GM12878 (cell line): ENCODE results near the gene MEN1. TPM values are rescaled to one million over a fixed set of nuclear protein-coding genes. Genes with fewer than 3 reads are reported as not detected.

Experiments used
- ATAC-seq: fragments of 200-7000 bp; cut with Tn5 transposase; 3 replicates; pipeline ENCODE4 v1.9.1; 2020; ENCODE audit warnings: mild to moderate bottlenecking, moderate library complexity
- BruUV-seq: library from RNA; stranded (reverse); fragments of 400-500 nt; replicated peaks from 2 replicates; lab custom pipeline; 2021; lab: Mats Ljungman, UMichigan
- CTCF ChIA-PET: fragments of 300-600 bp; sonication (Branson Sonifier 250); formaldehyde crosslinking; extraction: SDS; loops from one replicate; lab custom pipeline; 2021; ENCODE audit warnings: inconsistent platforms; lab: Yijun Ruan, JAX
- POLR2A ChIA-PET: fragments of 350-600 bp; formaldehyde crosslinking; extraction: SDS; loops from one replicate; lab custom pipeline; 2021; ENCODE audit warnings: inconsistent platforms; lab: Charles Lee
- RAD21 ChIA-PET: fragments of 300-600 bp; sonication (Branson Sonifier 250); formaldehyde crosslinking; loops from one replicate; lab custom pipeline; 2023; ENCODE audit warnings: antibody characterized with exemption; ENCODE audit not compliant: unreplicated experiment; lab: Charles Lee
- SMC1A ChIA-PET: fragments of 300-600 bp; sonication (Branson Sonifier 250); formaldehyde crosslinking; loops from one replicate; lab custom pipeline; 2023; ENCODE audit not compliant: unreplicated experiment, uncharacterized antibody; lab: Charles Lee
- DNase-seq: peaks from one replicate; pipeline ENCODE4 v3.0.0-alpha.2; 2011; ENCODE audit warnings: low read depth, low spot score
- FAIRE-seq: peaks from 3 replicates; lab custom pipeline; 2011; peaks lifted over from hg19 to GRCh38; lab: Jason Lieb, UNC
- H2AFZ ChIP-seq: 2 replicates; pipeline ENCODE4 v1.6.0; 2011; ENCODE audit warnings: low read depth, low read length, control low read depth; ENCODE audit not compliant: control insufficient read depth
- H3K27ac ChIP-seq: 2 replicates; pipeline ENCODE4 v1.5.1; 2011; ENCODE audit warnings: control low read depth; ENCODE audit not compliant: control insufficient read depth, insufficient read depth
- H3K27me3 ChIP-seq, 2 experiments: replicated peaks in 1 of 2; 2 replicates each; pipeline versions ENCODE4 v1.6.0 to v1.6.1; 2011; ENCODE audit warnings: low read length in 1 of 2; ENCODE audit not compliant: control insufficient read depth in 2 of 2, insufficient read depth in 2 of 2
- H3K36me3 ChIP-seq, 2 experiments: 2 replicates each; pipeline ENCODE4 v1.5.1; 2011; ENCODE audit warnings: low read length in 1 of 2; ENCODE audit not compliant: control insufficient read depth in 2 of 2, insufficient read depth in 2 of 2
- H3K4me1 ChIP-seq: 2 replicates; pipeline ENCODE4 v1.6.1; 2011; ENCODE audit warnings: mild to moderate bottlenecking, low read length, moderate library complexity, mixed read lengths; ENCODE audit not compliant: control insufficient read depth, insufficient read depth
- H3K4me2 ChIP-seq: 2 replicates; pipeline ENCODE4 v1.6.0; 2011; ENCODE audit warnings: control low read depth; ENCODE audit not compliant: control insufficient read depth, insufficient read depth
- H3K4me3 ChIP-seq: fragments of 200-600 bp; sonication (generic); 2 replicates; pipeline ENCODE4 v1.5.1; 2016
- H3K79me2 ChIP-seq: 2 replicates; pipeline ENCODE4 v1.6.0; 2011; ENCODE audit warnings: low read length; ENCODE audit not compliant: control insufficient read depth, insufficient read depth
- H3K9ac ChIP-seq: 2 replicates; pipeline ENCODE4 v1.8.0; 2011; ENCODE audit warnings: low read length, control low read depth, mixed read lengths; ENCODE audit not compliant: control insufficient read depth, insufficient read depth
- H3K9me3 ChIP-seq: replicated peaks from 3 replicates; pipeline ENCODE4 v1.5.1; 2011; ENCODE audit warnings: mild to moderate bottlenecking, low read length; ENCODE audit not compliant: control insufficient read depth, insufficient read depth
- H4K20me1 ChIP-seq: 2 replicates; pipeline ENCODE4 v1.6.0; 2011; ENCODE audit not compliant: control insufficient read depth, insufficient read depth
- BHLHE40 ChIP-seq, 2 experiments: fragments of 450-650 bp in 1 of 2; IDR thresholded peaks; 2 replicates each; pipeline ENCODE4 v1.6.1; 2011 to 2017; ENCODE audit warnings: low read depth in 2 of 2, borderline replicate concordance in 1 of 2, improper control_type of control experiment in 1 of 2, low read length in 1 of 2, mild to moderate bottlenecking in 1 of 2
- POU2F2 ChIP-seq: IDR thresholded peaks from 3 replicates; pipeline ENCODE4 v1.6.1; 2011; ENCODE audit warnings: low read depth, mild to moderate bottlenecking, low read length, borderline replicate concordance
- SPI1 ChIP-seq: IDR thresholded peaks from 2 replicates; pipeline ENCODE4 v1.6.1; 2011; ENCODE audit warnings: low read depth, mild to moderate bottlenecking, low read length, moderate library complexity, borderline replicate concordance; ENCODE audit not compliant: insufficient read depth
- USF1 ChIP-seq: IDR thresholded peaks from 2 replicates; pipeline ENCODE4 v1.6.1; 2011; ENCODE audit warnings: borderline replicate concordance, low read depth, mild to moderate bottlenecking, moderate library complexity, mixed read lengths, low read length; ENCODE audit not compliant: insufficient read depth; ENCODE audit errors: extremely low read length
- USF2 ChIP-seq: IDR thresholded peaks from 2 replicates; pipeline ENCODE4 v1.6.1; 2011; ENCODE audit warnings: low read depth, low read length, improper control_type of control experiment, borderline replicate concordance
- ZNF274 ChIP-seq: IDR thresholded peaks from one replicate; pipeline ENCODE4 v1.8.0; 2011; ENCODE audit not compliant: insufficient read length, insufficient read depth
- WGBS: methylation state at CpG from one replicate; pipeline ENCODE4 v1.1.6; 2016; ENCODE audit warnings: low lambda C conversion rate; ENCODE audit not compliant: insufficient replicate concordance, insufficient coverage; ENCODE audit errors: missing lambda C conversion rate; 5-methylcytosine and 5-hydroxymethylcytosine counted together
- in situ Hi-C: fragments of 300-500 bp; cut with MboI; formaldehyde crosslinking; loops from 9 replicates; pipeline ENCODE4 v1.14.3; 2018; ENCODE audit warnings: mixed read lengths
- intact Hi-C: fragments of 100-400 bp; cut with micrococcal nuclease; formaldehyde crosslinking; loops from one replicate; pipeline ENCODE4 v1.14.2; 2022; ENCODE audit not compliant: unreplicated experiment
- polyA plus RNA-seq, 11 experiments: library from polyadenylated mRNA; depleted of rRNA in 4 of 11; unstranded in 6 of 11; stranded (reverse) in 5 of 11; fragments of >200 nt; fragmentation: Nextera tagmentation in 4 of 11; fragmentation: Illumina TruSeq in 1 of 11; extraction: Ambion mirVana in 4 of 11; extraction: Trizol in 1 of 11; gene quantifications; 1 replicate in 1 of 11; 2 replicates in 10 of 11; pipeline versions ENCODE4 v1.2.1 to v1.2.3, GENCODE V29; 2011 to 2016; ENCODE audit warnings: inconsistent platforms in 2 of 11, missing spikeins in 2 of 11, low read depth in 1 of 11
- total RNA-seq, 4 experiments: library from RNA; depleted of rRNA in 3 of 4; stranded (reverse); fragments of >200 nt in 3 of 4; fragmentation: Illumina TruSeq in 1 of 4; extraction: Trizol in 1 of 4; gene quantifications; 2 replicates each; pipeline versions ENCODE4 v1.2.1 to v1.2.3, GENCODE V29; 2013 to 2021
- TF ChIP-seq, protein P1 (sequence below): IDR thresholded peaks from 2 replicates; pipeline ENCODE4 v1.6.1; 2012; ENCODE audit warnings: mild to moderate bottlenecking, low read depth, low read length

Gene MEN1
- total and polyA plus RNA-seq, 10 of the 15 experiments (the other 5 are each of a cell fraction or from before 2014, with no cell fraction given), result 2.5 to 39.7 (median 20.7) TPM

DNA sequence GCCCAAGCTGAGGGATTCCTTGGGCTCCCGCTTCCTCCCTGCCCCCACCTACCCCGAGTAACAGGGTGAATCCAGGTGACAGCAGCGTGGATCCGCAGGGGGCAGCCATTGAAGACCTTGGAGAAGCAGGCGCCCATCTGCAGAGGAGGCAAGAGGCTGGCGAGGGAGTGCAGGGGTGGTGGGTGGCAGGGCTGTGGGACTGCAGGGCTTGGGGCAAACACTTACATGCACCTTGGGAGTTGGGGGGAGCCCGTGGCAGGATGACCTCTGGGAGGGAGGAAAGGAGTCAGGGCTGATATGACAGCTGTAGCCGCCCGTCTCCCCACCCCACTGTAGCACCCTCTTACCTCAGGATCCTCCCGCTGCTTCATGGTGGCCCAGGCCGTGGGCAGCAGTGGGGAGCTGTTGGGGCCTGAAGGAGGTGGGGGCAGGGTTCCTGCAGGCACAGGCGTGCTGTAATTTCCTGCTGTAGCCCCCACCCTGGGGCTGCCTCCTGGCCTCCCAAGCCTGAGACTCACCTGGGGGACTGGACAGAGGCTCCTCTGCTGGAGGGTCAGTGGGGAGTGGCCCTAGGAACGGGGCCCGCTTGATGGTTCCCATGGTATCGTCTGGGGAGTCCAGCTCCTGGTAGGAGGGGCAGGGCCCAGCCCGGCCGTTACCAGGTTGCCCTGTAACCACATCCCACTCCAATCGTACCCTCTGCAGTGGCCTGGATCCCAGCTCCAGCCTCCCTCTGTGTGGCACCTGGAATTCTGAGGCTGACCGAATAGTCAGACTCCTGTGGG is 13.4 kb downstream of the MEN1 start (continued):
- TF ChIP-seq, protein P1, sequence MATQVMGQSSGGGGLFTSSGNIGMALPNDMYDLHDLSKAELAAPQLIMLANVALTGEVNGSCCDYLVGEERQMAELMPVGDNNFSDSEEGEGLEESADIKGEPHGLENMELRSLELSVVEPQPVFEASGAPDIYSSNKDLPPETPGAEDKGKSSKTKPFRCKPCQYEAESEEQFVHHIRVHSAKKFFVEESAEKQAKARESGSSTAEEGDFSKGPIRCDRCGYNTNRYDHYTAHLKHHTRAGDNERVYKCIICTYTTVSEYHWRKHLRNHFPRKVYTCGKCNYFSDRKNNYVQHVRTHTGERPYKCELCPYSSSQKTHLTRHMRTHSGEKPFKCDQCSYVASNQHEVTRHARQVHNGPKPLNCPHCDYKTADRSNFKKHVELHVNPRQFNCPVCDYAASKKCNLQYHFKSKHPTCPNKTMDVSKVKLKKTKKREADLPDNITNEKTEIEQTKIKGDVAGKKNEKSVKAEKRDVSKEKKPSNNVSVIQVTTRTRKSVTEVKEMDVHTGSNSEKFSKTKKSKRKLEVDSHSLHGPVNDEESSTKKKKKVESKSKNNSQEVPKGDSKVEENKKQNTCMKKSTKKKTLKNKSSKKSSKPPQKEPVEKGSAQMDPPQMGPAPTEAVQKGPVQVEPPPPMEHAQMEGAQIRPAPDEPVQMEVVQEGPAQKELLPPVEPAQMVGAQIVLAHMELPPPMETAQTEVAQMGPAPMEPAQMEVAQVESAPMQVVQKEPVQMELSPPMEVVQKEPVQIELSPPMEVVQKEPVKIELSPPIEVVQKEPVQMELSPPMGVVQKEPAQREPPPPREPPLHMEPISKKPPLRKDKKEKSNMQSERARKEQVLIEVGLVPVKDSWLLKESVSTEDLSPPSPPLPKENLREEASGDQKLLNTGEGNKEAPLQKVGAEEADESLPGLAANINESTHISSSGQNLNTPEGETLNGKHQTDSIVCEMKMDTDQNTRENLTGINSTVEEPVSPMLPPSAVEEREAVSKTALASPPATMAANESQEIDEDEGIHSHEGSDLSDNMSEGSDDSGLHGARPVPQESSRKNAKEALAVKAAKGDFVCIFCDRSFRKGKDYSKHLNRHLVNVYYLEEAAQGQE, result no peak
- no peak for TF ChIP-seq POU2F2

DNA sequence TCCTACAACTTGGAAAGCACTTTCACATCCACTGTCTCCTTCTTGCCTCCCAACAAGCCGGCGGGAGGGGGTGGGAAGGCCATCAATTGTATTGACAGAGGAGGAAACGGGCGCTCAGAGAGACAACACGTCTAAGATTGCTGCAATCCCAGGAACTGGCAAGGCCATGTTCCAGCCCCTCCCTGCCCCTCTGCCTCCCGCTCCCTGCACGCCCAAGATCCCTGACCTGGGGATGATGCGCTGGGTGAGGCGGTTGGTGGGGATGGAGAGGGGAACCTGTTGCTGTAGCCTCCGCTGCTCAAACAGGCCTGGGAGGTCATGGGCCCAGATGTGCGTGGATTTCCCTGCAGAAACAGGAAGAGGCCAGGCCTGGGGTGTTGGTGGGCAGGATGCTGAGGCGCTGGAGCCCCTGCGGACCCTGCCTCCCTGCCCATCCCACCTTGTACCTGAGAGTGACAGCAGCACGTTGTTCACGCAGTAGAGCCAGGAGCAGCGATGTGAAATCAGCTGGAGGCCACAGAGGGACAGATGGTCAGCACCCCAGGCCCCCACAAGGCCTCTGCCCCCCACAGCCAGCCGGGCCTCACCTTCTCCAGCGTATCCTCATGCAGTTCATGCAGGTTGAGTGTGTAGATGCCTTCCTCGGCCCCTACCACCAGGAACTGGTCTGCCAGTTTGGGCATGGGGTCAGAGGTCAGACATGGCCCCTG is 14.1 kb downstream of the MEN1 start:
- ChIA-PET RAD21 (no interaction called here), CTCF (no interaction called here), POLR2A (interaction anchor here (1.5 kb wide), 1 partner anchor 13 kb away, joined by 4 read pairs; no protein-coding TSS in a partner anchor), SMC1A (no interaction called here)
- no TSS peak for BruUV-seq
- Histone ChIP-seq H3K4me2 (no peak overlapping the region), H3K9me3 (no peaks in the 10 kb centered on the region), H3K27ac (no peak overlapping the region), H3K27me3 (no peaks in the 10 kb centered on the region), H3K9ac (no peak overlapping the region), H3K4me1 (peaks cover 22% of the 10 kb centered on the region), H3K36me3 (peaks cover 6 to 16% of the 10 kb centered on the region in 2 experiments; a peak in 3 of 4 replicates), H3K4me3 (no peak overlapping the region), H3K79me2 (peaks cover 8% of the 10 kb centered on the region), H4K20me1 (no peaks in the 10 kb centered on the region), H2AFZ (no peak overlapping the region)
- FAIRE-seq (no peak), ATAC-seq (no peak), DNase-seq (no peak)
- intact Hi-C loops (no loop called here), in situ Hi-C loops (no loop called here)
- WGBS, result 90% methylated on average over 19 of the region's 19 CpGs
- TF ChIP-seq SPI1 (no peak), USF1 (no peak), ZNF274 (no peak), BHLHE40 (IDR thresholded peaks at IDR 0.05; ENCODE audit: borderline replicate concordance in 1 of 2, low read depth in 2 of 2, low read length in 1 of 2) (no peak), USF2 (no peak)
